ENCODE data around the gene EPB42.
A peak's percentile ranks its signal among the peaks of the same experiment; 100 is the strongest.

Gene EPB42

DNA sequence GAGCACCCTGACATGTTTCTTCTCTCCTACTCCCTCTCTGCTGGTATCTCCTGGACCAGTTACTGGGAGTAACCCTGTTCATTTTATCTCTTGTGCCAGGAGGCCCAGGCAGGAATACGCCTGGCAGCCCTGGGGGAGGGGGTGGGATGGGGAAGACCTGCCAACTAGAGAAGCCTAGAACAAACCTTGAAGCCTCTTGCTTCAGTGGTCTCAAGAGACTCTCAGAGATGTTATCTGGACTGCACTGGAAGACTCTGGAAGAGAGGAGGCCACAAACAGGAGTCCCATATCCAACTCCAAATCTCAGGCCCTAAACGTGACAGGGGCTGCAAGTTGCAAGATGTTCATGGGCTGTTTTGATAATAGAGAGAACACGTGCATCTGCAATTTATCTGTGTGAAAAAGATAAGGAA lies at the start of gene EPB42:
Gene EPB42, minus strand, starts transcription at position 28 of the 413 bp plus-strand sequence. CDS start 193 bp downstream, outside the sequence.
- DNase-seq = no peak

DNA sequence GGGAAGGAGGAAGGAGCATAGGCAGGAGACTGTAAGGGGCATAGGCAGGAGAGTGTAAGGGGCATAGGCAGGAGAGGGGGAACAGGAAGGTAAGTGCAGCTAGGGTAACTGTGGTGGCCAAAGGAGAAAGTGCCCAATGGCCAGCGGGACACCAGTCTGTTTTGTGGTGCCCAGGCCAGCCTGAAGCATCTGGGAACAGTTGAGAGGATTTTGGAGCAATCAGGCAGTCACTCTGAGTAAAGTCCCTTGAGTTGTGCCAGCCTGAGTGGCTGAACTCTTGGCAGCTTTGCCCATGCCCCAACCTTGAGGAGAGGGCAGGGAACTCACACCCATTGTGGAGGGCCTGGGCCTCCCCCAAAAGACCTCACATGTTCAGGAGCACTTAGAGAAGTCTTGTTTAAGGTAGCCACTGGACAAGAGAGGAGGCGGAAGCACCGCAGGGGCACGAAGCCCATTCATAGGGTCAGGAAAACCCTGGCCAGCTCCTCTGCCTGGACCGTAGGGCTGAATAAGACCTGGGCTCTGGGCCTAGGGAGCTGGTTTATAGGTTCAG lies 49.4 kb upstream of the EPB42 start:
- DNase-seq = no peak

DNA sequence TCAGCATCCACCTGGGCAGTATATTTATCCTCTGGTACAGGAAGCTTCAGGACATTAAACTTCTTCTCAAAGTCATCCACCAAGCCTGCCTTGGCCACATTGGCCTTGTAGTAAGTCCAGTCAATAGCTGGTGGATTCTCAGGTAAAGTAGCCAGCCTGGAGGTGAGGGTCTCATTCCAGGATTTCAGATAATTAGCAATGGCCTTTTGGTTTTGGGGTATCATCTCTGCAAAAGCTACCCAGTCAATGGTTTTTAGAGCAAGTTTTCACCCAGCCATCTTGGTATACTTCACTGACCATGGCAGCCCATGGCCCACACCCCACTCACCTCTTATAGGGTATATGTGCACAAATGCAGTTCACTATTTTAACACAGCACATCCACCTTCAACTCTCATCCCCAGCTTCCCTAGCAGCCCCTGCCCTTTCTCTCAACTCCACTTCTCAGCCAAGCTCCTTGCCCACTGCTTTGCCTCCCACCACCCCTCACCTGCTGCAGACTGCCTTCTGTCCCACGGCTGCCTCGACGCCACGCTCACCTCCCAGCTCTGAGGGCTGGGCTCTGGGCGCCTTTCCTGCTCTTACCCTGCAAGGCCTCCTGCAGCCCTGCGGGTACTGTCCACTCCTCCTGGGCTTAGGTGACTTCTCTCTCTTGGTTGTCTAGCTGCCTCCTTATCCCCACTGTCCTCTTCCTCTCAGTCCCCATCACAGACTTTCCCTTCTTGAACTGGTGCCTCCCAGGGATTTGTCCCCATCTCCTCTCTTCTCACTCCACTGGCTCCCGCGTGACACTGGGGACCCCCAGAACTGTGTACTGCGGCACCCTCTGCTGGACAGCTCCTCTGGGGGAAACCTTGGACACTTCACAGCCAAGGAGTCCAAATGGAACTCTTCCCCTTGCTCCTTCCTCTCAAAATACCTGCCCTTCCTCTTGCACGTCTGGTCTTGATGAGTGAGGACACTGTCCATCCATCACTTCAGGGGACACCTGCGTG lies 47.6 kb upstream of the EPB42 start:
- DNase-seq = no peak

DNA sequence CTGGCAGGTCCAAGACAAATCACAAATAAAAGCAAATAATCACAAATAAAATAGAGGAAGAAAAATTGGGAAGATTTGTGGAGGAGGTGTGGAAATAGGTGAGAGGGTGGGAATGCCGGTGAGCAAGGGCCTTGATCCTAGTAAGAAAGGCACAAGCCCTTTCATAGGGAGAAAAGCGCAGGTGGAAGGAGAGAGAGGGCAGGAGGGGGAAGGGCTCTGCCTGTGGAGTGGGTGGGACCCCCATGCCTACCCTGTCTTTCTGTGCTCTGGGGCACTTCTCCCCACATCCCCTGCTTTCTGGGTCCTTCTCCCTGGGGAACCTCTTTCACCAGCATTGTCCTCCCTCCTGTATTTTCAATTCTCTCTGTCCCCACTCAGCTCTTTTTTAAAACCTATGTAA lies 46.6 kb upstream of the EPB42 start:
- no peak for DNase-seq

DNA sequence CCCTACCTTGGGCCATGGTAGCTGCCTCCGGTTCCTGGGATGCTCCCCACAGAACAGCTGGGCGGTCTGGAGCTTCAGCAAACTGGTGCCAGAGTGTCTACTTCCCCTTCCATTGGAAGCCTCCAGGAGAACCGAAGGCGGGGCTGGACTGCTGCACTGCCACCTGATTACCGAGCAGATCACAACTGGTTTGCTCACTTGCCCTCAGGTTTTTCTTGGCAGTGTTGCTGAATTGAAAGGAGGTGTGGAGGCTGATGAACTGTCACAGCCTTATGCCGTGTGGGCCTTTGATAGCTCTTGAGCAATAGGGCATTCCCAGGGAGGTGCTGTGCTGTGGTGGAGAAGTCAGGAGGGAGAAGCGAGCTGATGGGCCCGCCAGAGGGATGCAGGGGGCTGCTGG lies 46.0 kb upstream of the EPB42 start, which contains the start of gene TGM5:
Gene TGM5, minus strand, starts transcription at position 95 of the 400 bp plus-strand sequence. Its CDS starts 79 bp downstream, at position 16.
- DNase-seq = no peak

DNA sequence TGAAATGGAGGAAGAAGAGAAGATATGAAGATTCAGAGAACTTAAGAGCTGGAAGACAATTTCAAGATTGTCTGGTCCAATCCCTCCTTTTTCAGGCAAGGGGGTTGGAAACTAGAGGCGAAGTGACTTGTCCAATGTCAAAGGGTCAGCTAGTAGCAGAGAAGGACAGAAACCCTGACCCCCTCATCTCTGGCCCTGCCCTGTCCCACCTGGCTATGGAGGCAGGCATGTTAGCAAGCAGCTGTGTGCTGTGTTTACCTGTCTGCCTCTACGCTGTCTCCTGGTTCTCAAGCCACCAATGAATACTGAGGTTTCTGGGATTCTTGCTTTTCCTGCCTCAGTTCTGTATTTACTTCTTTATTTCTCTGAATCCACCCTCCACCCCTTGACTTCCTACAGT lies 45.6 kb upstream of the EPB42 start:
- no peak for DNase-seq

DNA sequence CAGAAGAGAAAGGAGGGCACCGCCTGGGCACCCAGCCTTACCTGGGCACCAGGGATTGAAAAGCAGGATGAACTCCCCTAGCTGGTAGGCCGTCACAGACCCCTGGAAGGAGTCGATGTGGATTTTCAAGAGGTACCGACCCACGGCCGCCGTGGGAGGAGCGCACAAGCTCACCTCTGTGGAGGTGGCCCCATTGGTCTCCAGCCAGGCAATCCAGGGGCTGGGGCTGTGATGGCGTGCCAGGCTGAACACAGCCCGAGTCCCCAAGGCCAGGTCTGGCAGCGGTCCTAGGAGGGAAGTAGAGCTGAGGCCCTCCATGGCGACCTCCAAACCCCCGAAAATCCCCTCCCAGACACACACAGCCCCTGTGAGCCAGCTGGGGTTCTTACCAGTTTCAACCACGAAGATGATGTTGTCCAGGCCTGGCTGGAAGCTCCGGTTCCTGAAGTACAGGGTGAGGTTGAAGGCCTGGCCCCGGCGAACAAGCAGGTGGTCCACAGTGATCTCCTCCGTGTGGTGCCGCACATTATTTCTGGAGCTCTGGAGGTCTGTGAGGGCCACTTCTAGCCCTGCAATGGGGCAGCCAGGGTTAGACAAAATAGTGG lies 39.3 kb upstream of the EPB42 start:
- no peak for DNase-seq

DNA sequence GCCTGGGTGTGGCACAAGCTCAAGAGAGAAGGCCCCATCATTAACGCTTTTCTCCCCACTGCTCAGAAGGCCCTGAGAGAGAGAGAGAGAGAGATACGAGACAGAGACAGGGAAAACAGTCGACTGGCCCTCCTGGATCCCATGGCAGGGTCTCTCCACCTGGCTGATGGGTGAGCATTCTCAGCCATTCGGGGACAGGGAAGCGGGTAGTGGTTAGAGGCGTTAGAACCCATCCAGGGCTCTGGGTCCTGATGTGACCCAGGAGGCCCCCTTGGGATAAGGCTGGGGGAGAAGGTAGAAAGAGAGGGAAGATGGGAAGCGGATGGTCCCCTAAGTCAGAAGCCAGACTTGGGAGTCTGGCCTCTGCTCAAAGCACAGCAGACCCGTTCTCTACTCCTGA lies 38.0 kb upstream of the EPB42 start:
- no peak for DNase-seq

DNA sequence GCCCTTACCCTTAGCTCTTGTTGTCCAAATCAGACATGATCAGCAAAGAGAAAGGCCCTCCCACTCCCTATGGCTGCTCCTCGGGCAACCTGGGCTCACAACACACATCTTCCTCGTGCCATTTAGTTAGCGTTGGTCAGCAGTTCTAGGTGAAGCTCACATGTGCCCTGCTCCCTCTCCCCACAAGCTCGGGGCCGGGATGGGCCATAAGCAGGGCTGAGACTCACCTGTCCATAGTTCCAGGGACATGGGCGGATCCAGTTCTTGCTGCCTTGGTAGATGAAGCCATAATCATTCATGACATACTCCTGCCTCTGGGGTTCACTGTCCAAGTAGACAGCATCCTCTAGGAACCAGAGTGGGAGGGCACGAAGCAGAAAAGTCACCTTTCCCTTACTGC lies 35.5 kb upstream of the EPB42 start:
- no peak for DNase-seq

DNA sequence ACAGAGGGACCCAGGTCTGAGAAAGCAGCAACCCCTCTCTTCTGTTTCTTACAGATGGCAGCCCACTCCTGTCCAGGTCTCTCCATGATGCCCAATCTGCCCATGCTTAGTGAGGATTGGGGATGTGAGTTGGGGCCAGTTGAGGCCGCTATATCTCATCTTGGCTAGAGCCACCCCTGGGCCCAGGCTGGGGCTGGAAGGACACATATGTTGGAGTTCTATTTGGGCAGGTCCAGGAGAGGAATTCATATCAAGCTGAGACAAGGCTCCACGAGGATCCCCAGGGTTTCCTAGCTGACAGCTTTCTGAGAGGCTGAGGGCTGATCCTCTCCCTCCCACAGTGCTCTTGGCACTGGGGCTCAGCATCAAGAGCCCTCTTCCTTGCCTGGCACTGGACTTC lies 34.6 kb upstream of the EPB42 start:
- DNase-seq = no peak

DNA sequence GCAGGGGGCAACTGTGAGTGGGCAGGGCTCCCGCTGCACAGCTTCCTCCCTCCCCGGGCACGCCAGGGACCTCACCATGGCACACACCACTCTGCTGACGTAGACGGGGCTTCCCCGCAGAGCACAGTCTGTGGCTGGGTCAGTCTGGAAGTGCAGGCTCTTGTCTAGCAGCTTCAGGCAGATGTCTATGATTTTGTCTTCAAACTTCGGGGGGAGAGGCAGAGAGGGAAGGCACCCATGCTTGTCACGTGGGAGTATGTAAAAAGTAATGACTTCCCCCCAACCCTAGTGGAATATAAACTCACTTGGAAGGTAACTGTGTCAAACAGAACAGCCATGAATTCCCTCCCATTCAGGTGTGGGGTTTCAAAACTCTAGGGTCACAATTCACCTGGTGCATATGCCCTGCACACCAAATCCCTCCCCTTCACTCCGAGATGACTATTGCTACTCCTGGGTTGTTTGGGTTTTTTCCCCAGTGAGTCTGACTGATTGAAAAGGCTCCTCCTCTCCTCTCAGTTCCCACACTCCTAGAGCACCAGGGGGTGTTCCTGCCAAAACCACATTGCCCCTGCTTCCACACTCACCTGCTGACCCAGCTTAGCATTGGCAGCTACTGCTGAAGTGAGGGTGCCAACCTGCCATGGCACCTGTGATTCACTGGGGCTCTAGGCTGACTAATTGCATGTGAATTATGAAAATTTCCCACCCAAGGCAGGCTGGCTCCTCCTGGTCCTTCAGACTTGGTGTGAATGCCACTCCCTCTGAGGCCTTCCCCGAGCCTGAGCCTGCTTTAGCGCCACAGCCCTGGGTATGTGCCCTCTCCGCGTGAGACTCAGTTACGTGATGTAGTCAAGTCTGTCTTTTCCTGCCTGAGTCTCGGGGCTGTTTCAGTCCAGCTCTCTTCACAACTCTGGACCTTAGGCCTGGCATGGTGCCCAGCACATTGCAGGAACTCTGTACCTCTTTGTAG lies 32.9 kb upstream of the EPB42 start:
- DNase-seq = peak; percentile 24

DNA sequence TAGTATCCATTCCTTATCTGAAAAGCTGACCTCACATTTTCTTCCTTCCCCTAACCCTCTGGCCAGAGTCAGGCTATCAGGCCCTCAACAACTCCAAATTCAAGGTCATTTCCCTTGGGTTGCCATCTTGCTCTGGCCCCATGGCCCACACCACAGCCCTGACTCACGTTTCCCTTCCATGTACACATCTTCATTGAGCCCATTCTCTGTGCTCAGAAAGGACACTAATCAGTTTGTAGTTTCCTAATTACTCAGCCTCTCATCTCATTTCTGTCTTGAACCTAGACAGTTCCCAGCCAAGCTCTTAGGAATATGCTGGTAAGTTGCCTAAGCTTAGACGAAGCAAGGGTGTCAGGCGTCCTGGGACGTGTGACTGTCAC lies 31.0 kb upstream of the EPB42 start:
- DNase-seq = no peak

DNA sequence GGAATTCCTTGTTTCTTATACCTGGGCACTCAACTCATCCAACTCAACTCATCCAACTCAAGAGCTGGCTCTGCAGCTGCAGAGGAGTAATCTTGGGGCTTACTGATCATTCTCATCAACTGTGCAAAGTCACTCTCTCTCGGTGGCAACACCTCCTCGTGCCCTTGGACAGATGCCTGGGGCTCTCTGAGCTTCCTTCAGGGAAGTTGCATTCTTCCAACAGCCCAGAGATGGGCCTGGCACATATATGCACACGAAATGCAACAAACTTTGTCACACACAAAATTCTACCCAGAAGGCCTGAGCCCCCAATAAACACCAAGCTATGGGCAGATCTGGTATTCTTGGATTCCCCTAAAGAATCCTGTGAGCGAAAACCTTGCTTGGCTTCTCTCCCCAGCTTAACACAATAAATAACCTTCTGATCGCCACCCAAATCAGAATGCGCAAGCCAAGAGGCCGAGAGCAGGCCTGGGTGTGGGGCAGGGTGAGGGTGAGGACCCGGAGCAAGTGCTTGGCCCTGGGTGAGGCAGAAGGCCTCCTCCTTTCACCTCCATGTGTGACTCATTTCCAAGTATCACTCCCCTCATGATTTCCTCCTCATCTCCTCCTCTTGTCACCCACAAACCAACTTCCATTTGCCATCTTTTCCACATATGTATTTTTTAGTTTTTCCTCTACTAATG lies 30.5 kb upstream of the EPB42 start:
- no peak for DNase-seq

DNA sequence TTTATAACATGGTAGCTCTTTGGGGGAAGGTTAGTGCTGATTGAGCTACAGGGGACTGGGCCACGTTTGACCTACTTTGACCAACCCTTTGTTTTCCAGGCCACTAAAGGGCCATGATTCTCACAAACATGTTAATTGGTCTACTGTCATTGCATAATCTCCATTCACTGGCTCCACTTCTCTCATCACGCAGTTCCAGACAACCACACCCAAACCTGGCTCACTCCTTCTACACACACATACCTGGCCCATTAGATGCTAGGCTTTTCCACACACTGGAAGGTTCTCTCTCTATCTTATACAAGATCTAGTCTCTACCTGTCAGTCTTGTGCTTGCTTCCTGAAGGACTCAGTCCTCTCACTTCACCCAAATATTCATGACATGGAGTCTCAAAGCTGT lies 30.0 kb upstream of the EPB42 start:
- no peak for DNase-seq

DNA sequence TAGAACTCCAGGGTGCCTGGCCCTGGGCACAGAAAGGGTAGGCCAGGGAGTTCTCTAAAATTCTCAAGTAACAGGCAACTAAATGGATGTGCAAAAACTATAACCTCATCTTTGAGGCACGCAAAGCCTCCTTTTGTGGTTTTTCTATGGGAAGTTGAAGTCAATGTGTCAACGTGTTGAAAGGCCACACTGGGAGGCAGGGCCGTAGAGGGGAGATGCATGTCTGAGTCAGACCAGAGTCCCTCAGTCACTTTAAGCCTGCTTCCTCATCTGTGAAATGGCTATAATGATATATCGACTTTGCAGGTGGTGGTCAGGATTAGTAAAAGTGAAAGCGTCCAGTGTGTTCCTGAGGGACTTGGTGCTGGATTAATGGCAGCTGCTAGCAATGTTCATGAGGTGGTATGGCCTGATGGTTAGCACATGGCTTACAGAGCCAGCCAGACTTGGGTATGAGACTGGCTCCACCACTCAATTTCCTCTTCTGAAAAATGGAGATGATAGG lies 28.9 kb upstream of the EPB42 start:
- no peak for DNase-seq

DNA sequence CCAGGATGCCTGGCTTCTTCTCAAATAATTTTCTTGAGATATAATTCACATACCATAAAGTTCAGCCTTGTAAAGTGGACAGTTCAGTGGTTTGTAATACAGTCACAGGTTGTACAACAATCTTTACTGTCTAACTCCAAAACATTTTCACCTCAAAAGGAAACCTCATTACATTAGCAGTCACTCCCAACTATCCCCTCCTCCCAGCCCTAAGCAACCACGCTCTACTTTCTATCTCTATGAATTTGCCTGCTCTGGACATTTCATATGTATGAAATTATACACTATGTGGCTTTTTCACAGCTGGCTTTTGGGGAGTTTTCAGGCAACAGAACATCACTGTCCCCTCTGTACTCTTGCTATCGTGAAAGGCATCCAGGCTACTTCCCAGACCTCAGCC lies 28.4 kb upstream of the EPB42 start:
- DNase-seq = no peak

DNA sequence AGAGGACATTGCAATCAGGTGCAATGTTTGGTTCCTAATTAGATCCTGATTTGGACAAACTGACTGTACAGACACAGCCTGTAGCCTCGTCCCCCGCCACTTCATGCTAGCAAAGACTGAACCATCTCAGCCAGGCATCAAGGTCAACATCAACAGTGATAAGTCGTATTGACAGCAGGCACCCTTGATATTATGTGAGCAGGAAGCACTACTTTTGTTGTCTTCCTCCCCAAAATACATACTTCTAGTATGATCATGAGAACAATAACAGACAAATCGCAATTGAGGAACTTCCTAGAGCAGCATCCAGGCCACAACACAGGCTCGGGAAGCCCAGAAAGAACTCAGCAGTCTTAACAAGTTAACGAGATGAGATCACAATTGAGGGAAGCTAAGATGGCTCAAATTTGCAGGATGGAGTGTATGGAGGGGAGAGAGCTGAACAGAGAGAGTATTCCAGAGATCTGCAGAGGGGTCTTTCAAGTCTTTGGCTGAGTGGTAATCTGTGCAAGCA lies 25.5 kb upstream of the EPB42 start:
- DNase-seq = no peak

DNA sequence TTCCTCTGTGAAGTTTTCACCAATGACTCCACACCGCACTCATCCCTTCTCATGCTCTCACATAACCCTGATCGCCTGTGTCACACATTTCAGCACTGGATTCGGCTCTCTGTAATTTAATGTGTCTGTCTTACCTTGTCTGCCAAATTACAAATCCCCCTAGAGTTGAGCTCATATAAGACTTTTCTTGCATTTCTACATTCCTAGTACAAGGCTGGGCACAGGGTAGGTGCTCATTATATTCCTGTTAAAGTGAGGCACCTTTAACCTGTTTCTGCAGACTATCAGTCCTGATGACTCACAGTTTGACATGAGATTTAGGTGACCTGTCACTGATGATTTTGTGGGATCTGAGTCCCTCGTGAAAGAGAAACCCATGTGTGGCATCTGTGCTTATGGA lies 23.3 kb upstream of the EPB42 start:
- no peak for DNase-seq

DNA sequence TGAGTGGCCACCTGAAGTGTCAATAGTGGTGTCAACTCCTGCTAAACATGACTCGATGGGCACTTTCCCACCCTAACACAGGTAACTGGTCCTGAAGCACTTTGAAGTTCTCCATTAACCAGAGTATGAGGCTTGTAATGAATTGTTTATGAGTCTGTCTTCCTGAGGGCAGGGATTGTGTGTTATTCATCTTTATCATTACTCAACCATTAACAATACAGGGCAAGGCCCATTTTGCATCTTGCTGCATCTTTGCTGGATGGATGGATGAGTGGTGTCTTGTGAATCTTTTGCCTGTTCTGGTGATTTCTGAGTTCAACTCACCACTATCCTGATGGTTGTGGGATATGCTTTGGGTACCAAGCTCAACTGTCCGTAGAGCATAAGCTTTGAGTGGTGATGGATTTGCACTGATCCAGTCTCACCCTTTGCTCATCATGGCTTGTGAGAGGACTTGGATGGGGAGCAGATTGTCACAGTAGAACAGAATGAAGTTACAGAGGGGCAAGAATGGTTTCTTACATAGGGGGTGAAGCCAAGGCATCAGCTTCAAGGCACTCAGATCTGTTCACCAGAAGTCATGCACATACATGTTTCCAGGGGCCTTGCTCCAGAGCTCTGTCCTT lies 22.3 kb upstream of the EPB42 start:
- no peak for DNase-seq

DNA sequence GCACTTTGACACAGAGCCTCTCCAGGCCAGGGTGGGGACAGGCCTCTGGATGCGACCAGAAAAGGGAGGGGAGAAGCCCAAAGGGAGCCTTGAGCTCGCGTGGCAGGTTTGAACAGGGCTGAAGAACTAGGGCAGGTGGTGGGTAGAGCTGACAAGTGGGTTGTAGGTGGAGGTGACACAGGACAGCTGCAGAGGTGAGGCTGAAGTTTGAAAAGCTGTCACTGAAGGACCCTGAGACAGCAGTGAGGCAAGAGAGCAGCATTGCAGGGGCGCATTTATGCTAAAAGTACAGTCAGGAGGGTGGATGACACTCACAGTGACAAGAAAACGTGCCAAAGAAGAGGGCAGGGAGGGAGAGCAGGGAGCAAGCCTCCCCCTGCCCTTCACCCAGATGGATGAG lies 21.8 kb upstream of the EPB42 start:
- no peak for DNase-seq

DNA sequence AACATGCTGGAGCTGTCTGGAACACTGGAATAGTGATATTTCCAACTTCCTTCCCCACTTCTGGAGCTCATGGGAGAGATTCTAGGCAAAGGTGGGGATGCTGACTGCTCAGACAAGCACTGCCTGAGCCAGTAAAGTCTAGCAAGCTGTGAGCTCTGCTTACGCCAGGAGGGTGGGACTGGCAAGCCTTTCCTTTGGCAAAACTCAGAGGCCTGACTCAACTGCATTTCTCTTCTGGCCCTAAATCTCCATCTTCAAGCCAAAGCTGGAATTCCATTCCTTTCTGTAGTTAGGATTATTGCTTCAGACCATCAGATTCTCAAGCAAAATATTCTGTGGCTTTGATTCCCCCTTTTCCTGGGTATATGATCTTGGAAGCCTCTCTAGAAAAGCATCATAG lies 20.3 kb upstream of the EPB42 start:
- DNase-seq = no peak
